Fibroblast of villous mesenchyme (primary cell): ENCODE results near the gene PDGFB. TPM values are rescaled to one million over a fixed set of nuclear protein-coding genes. Genes with fewer than 3 reads are reported as not detected.

Experiments
- DNase-seq: peaks from one replicate; pipeline ENCODE4 v3.0.0-alpha.2; 2010; ENCODE audit warnings: low read depth
- H3K4me3 ChIP-seq: 2 replicates; pipeline ENCODE4 v1.5.1; 2011; ENCODE audit warnings: low read depth, mild to moderate bottlenecking, low read length
- total RNA-seq: library from RNA; depleted of rRNA; stranded (reverse); fragments of >200 nt; gene quantifications from 2 replicates; pipeline ENCODE4 v1.2.3, GENCODE V29; 2012
- TF ChIP-seq, protein P1 (sequence below): IDR thresholded peaks from 2 replicates; pipeline ENCODE4 v1.5.1; 2012; ENCODE audit warnings: low read depth, mild to moderate bottlenecking, low read length; ENCODE audit not compliant: insufficient read depth

PDGFB gene
- total RNA-seq, 1 donor: 11.7 TPM

- TF ChIP-seq, protein P1, sequence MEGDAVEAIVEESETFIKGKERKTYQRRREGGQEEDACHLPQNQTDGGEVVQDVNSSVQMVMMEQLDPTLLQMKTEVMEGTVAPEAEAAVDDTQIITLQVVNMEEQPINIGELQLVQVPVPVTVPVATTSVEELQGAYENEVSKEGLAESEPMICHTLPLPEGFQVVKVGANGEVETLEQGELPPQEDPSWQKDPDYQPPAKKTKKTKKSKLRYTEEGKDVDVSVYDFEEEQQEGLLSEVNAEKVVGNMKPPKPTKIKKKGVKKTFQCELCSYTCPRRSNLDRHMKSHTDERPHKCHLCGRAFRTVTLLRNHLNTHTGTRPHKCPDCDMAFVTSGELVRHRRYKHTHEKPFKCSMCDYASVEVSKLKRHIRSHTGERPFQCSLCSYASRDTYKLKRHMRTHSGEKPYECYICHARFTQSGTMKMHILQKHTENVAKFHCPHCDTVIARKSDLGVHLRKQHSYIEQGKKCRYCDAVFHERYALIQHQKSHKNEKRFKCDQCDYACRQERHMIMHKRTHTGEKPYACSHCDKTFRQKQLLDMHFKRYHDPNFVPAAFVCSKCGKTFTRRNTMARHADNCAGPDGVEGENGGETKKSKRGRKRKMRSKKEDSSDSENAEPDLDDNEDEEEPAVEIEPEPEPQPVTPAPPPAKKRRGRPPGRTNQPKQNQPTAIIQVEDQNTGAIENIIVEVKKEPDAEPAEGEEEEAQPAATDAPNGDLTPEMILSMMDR: no peak
- no peak for DNase-seq
- H3K4me3 ChIP-seq: no peak overlapping the region
Observed at GRCh38 chr22:39263626-39264348, 19.0 kb upstream of the PDGFB start.

DNA sequence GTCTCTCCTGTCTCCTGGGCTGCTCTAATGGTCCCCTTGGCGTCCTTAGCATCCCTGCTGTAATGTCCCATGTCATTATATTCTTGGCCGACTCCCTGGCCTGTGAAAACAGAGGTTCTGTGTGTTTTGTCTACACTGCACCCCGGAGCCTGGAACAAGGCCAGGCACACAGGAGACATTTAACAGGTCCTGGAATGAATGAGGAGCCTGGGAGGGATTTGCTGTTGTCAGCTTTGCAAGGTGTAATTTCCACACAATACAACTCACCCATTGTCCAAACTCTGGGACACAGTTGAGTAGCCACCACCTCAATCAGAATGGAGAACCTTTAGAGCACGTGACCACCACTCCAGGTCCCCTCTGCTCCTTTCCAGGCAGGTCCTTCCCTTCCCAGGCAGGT, 14.9 kb upstream of the PDGFB start:
- no peak overlapping the region for H3K4me3 ChIP-seq
- no peak for DNase-seq
- TF ChIP-seq, protein P1: no peak

DNA sequence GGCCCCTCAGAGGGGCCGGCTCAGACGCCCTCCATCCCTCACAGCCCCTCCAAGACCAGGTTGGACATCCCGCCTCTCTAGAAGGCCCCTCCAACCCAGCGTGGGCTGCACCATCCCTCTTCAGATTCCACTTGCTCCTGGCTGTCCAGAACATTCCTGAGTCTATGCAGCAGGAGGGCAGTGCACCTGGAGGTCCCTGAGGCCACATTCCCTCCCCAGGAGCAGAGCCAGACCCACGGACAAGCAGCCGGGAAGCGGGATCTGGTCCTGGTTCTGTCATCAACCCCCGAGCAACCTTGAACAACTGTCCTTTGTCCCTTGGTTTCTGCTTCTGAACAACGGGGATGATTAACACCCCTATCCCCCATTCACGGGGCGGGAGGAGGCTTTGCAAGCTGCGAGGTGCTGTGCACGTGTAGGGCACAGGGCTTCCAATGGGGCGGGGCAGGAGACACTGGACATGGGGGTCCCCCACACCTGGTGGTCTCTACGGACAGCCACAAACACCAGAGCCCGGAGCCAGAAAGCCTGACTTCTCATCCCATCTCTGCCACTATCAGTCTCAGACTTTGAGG, 13.2 kb upstream of the PDGFB start:
- DNase-seq: no peak
- no peak overlapping the region for H3K4me3 ChIP-seq
- TF ChIP-seq, protein P1: no peak

DNA sequence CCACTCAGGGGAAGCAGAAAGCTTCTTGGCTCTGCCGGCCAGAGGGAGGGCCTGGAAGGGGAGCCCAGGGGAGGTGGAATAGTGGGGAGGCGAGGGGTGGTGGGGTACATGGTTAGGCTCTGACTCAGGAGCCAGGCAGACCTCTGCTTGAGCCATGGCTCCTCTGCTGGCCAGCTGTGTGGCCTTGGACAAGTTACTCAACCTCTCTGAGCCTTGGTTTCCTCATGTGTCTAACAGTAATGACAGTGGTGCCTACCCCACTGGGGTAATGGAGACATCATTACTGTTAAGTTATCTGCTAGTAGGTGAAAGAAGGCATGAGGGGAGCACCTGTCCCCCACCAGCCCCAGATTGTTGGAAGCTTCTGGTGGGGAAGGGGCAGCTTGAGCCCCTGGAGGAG, 12.2 kb upstream of the PDGFB start:
- no peak for DNase-seq
- no peak overlapping the region for H3K4me3 ChIP-seq
- TF ChIP-seq, protein P1: no peak

- no peak overlapping the region for H3K4me3 ChIP-seq
- TF ChIP-seq, protein P1: no peak
- no peak for DNase-seq
Observed at GRCh38 chr22:39256186-39256552, 11.4 kb upstream of the PDGFB start.

- TF ChIP-seq, protein P1: no peak
- DNase-seq: no peak
- H3K4me3 ChIP-seq: no peak overlapping the region
Observed at GRCh38 chr22:39255449-39256185, 10.8 kb upstream of the PDGFB start.
